AG04449 (cell line): ENCODE measurements around the gene PALLD.

Experiments used
- CTCF ChIA-PET: fragments of 350-600 bp; formaldehyde crosslinking; extraction: SDS; loops from one replicate; lab custom pipeline; 2021; ENCODE audit warnings: antibody characterized with exemption; lab: Yijun Ruan, JAX
- POLR2A ChIA-PET: fragments of 400-600, 350-600 bp; formaldehyde crosslinking; extraction: SDS; loops from one replicate; lab custom pipeline; 2020; ENCODE audit warnings: antibody characterized with exemption, inconsistent platforms; lab: Yijun Ruan, JAX
- DNase-seq: peaks from one replicate; pipeline ENCODE4 v3.0.0-alpha.2; 2010; ENCODE audit warnings: low read depth, low spot score
- H3K4me3 ChIP-seq: 2 replicates; pipeline ENCODE4 v1.5.1; 2011; ENCODE audit warnings: low read depth, mild to moderate bottlenecking, control low read depth, low read length
- TF ChIP-seq, protein P1 (sequence below): IDR thresholded peaks from one replicate; pipeline ENCODE4 v1.5.1; 2011; ENCODE audit warnings: mild to moderate bottlenecking, moderate library complexity, low read length, control low read depth, inconsistent platforms; ENCODE audit not compliant: insufficient read depth; ENCODE audit errors: missing control alignments

The PALLD gene

DNA sequence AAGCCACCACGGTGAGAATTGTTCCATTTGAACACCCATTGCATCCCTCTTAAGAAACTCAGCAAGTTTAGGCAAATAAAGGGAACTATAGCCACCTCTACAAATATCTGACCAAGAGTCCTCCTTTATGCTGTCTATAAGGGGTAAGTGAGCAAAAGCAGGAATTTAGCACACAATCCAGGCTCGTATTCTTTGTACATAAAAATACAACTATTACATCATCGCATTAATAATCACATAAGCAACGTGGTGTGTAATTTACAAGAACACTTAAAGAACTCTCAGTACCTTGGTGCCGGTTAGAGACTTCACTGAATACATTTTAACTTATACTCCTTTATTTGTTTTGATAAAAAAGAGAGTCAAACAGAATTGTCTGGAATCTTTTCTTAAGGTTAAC is 38.8 kb downstream of the PALLD start:
- ChIA-PET CTCF (no interaction called here), POLR2A (no interaction called here)
- no peak overlapping the region for H3K4me3 ChIP-seq
- TF ChIP-seq, protein P1, sequence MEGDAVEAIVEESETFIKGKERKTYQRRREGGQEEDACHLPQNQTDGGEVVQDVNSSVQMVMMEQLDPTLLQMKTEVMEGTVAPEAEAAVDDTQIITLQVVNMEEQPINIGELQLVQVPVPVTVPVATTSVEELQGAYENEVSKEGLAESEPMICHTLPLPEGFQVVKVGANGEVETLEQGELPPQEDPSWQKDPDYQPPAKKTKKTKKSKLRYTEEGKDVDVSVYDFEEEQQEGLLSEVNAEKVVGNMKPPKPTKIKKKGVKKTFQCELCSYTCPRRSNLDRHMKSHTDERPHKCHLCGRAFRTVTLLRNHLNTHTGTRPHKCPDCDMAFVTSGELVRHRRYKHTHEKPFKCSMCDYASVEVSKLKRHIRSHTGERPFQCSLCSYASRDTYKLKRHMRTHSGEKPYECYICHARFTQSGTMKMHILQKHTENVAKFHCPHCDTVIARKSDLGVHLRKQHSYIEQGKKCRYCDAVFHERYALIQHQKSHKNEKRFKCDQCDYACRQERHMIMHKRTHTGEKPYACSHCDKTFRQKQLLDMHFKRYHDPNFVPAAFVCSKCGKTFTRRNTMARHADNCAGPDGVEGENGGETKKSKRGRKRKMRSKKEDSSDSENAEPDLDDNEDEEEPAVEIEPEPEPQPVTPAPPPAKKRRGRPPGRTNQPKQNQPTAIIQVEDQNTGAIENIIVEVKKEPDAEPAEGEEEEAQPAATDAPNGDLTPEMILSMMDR = no peak
- DNase-seq = no peak

DNA sequence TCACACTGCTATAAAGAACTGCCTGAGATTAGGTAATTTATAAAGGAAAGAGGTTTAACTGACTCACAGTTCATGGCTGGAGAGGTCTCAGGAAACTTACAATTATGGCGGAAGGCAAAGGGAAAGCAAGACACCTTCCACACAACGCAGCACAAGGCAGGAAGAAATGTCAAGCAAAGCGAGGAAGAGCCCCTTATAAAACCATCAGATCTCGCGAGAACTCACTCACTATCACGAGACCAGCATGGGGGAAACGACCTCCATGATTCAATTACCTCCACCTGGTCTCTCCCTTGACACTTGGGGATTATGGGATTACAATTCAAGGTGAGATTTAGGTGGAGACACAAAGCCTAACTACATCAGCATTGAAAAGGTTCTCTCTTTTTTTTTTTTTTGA is 39.6 kb downstream of the PALLD start:
- no peak overlapping the region for H3K4me3 ChIP-seq
- ChIA-PET CTCF (interaction anchor here (0.6 to 1.6 kb wide), 2 partner anchors 8 to 15 kb away, joined by 3 to 7 read pairs; no protein-coding TSS in a partner anchor), POLR2A (no interaction called here)
- TF ChIP-seq, protein P1 = no peak
- DNase-seq = no peak

DNA sequence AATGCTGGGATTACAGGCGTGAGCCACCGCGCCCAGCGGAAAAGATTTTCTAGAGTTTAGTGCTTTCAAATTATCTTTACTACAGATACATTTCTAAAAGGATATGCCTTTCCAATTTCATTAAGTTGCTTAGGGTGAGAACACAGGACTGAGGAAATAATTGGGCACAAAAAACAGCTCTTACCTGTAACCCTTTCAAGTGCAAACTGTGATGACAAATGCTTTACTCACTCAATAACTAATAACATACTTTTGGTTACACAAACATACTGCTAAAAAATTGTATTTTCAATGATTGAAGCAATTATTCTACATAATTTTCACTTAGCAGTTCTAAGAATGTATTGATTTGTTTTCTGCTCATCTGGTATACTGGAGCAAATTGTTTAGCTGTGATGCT is 40.2 kb downstream of the PALLD start:
- no peak for DNase-seq
- ChIA-PET POLR2A (no interaction called here), CTCF (interaction anchor here (0.6 to 1.6 kb wide), 2 partner anchors 8 to 15 kb away, joined by 3 to 7 read pairs; no protein-coding TSS in a partner anchor)
- TF ChIP-seq, protein P1 = no peak
- no peak overlapping the region for H3K4me3 ChIP-seq

GRCh38 chr4:168537571-168537970 is 40.7 kb downstream of the PALLD start:
- TF ChIP-seq, protein P1 = no peak
- POLR2A ChIA-PET = no interaction called here
- H3K4me3 ChIP-seq = no peak overlapping the region
- CTCF ChIA-PET = interaction anchor here (1.6 kb wide), 1 partner anchor 9 kb away, joined by 7 read pairs; no protein-coding TSS in a partner anchor
- no peak for DNase-seq

- CTCF ChIA-PET = interaction anchor here (0.5 to 1.7 kb wide), 7 partner anchors 10 to 176 kb away, joined by 3 to 10 read pairs (median 3); no protein-coding TSS in a partner anchor
- POLR2A ChIA-PET = no interaction called here
- TF ChIP-seq, protein P1 = no peak
Observed at GRCh38 chr4:168538632-168539031, 41.8 kb downstream of the PALLD start.

GRCh38 chr4:168540086-168540485 is 43.2 kb downstream of the PALLD start:
- POLR2A ChIA-PET = interaction anchor here (1.0 kb wide), 1 partner anchor 12 kb away, joined by 4 read pairs; no protein-coding TSS in a partner anchor
- H3K4me3 ChIP-seq = peak overlapping the region; percentile 30
- CTCF ChIA-PET = interaction anchor here (1.4 to 1.7 kb wide), 3 partner anchors 9 to 46 kb away, joined by 4 to 10 read pairs (median 4); no protein-coding TSS in a partner anchor
- DNase-seq = peak; percentile 82
- TF ChIP-seq, protein P1 = no peak

More at GRCh38 chr4:168538632-168539031, 41.8 kb downstream of the PALLD start:
- no peak overlapping the region for H3K4me3 ChIP-seq
- DNase-seq = no peak
